Fibroblast of villous mesenchyme (primary cell): ENCODE measurements around the gene NOG. TPM values are rescaled to one million over a fixed set of nuclear protein-coding genes. Genes with fewer than 3 reads are reported as not detected.

ENCODE experiments used
- DNase-seq: peaks from one replicate; pipeline ENCODE4 v3.0.0-alpha.2; 2010; ENCODE audit warnings: low read depth
- H3K4me3 ChIP-seq: 2 replicates; pipeline ENCODE4 v1.5.1; 2011; ENCODE audit warnings: low read depth, mild to moderate bottlenecking, low read length
- CTCF ChIP-seq: IDR thresholded peaks from 2 replicates; pipeline ENCODE4 v1.5.1; 2012; ENCODE audit warnings: low read depth, mild to moderate bottlenecking, low read length; ENCODE audit not compliant: insufficient read depth
- small RNA-seq: library from RNA; depleted of rRNA; stranded (forward); fragments of <200 nt; gene quantifications from one replicate; pipeline ENCODE3, GENCODE V24; 2012
- total RNA-seq: library from RNA; depleted of rRNA; stranded (reverse); fragments of >200 nt; gene quantifications from 2 replicates; pipeline ENCODE4 v1.2.3, GENCODE V29; 2012

NOG gene
- total RNA-seq, 1 donor: 2.6 TPM

DNA sequence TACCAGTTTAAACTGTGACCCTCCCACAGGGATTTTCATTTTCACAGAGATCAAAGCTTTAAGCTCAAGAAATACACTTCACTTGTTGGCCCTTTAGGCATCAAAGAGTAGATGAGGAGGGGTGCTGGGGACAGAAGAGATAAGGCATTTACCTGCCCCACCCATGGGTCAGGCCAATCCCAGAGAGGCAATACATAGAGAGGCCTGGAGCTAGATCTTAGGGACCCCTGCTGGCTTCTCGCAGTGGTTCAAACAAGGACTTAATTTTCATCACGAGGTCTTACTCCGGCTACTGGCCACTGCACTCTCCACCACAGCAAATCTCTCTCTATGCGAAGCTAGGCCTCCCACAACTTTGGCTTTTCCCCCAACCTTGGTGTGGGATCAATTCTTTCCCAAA, 46.6 kb downstream of the NOG start:
- TF ChIP-seq CTCF: no peak
- H3K4me3 ChIP-seq: no peak overlapping the region
- DNase-seq: no peak

DNA sequence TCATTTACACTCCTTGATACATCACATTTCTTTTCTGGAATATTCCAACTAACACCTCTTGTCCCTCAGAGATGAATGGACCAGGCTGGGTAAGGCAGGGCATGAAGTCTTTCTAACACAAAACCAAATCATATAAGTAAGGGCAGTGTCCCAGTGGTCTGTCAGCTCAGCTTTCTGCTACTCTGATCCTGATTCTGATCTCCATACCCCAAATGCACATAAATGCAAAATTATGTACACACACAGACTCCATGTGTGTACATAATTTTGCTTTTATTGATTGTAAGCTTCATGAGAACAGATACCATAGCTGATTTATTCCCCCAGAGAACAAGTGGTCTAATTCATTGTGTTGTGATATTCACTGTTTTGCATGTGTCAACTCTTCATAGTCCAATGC, 47.9 kb downstream of the NOG start:
- DNase-seq: no peak
- H3K4me3 ChIP-seq: no peak overlapping the region
- TF ChIP-seq CTCF: no peak

DNA sequence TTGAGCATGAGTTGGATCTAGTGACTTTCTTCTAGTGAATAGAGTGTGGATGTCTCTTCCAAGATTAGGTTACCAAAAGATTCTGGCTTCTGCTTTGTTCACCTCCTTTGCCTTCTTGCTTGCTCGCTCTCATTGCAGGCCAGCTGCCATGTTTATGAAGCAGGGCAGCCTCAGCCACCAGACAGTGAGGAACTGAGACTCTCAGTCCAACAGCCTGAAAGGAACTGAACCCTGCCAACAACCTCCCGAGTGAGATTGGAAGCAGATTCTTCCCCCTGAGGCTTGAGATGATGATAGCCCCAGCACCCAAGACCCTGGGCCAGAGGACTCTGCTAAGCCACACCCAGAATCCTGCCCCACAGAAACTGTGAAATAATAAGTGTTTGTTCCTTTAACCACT, 48.4 kb downstream of the NOG start:
- no peak for DNase-seq
- TF ChIP-seq CTCF: no peak
- no peak overlapping the region for H3K4me3 ChIP-seq

GRCh38 chr17:56642424-56642823, 48.9 kb downstream of the NOG start:
- no peak for TF ChIP-seq CTCF
- no peak for DNase-seq
- no peak overlapping the region for H3K4me3 ChIP-seq

Small RNA genes within 50 kb of the gene (small RNA-seq; reads per million reads assigned to genes)
- gene RPL39P33: not detected

Other genes with a start within 250 kb of the NOG start
- gene C17orf67, start 240.2 kb downstream of the NOG start, total RNA-seq: 0.64 and 0.86 TPM in 2 replicates
- gene DGKE, start 240.5 kb downstream of the NOG start, total RNA-seq: 7.1 and 12.1 TPM in 2 replicates